Measurements from ENCODE around the gene PPP1R3D. TPM values are rescaled to one million over a fixed set of nuclear protein-coding genes. Genes with fewer than 3 reads are reported as not detected.

Gene PPP1R3D
- total RNA-seq, 1 experiment from 2014 or later, result 2.4 TPM

DNA sequence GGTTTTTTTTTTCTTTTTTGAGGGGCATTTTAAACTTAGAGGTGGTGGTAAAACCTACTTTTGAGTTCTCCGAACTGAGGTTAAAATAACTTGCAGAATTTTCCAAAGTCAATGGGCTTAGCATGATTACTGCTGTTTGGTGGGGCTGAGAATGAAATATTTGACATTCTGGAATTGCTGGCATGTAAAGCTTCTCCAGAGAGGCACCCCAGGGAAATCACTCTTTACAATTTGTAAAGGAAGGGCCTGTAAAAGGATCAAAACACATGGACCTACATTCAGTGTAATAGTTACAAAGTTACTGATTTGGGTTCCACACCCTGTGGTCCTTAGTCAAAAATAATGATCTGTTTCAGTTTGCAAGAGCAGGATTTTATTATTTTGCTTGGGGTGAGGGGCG lies 5.6 kb upstream of the PPP1R3D start:
- DNase-seq (ENCODE audit: unreplicated experiment), result no peak
- H3K4me3 Mint-ChIP-seq (ENCODE audit: unreplicated experiment), result no peak overlapping the region
- peaks cover 29% of the 10 kb centered on the region for H3K36me3 Mint-ChIP-seq (ENCODE audit: insufficient read depth, unreplicated experiment)
- ChIA-PET CTCF (interaction anchor here (0.6 to 22.6 kb wide), 8 partner anchors 8 to 313 kb away, joined by 3 to 360 read pairs (median 4); no protein-coding TSS in a partner anchor), POLR2A (interaction anchor here (1.8 kb wide), 1 partner anchor 9 kb away, joined by 6 read pairs; no protein-coding TSS in a partner anchor)
- peak overlapping the region; percentile 16 for H3K27ac Mint-ChIP-seq (ENCODE audit: low read depth, unreplicated experiment)
- TF ChIP-seq, protein P1, sequence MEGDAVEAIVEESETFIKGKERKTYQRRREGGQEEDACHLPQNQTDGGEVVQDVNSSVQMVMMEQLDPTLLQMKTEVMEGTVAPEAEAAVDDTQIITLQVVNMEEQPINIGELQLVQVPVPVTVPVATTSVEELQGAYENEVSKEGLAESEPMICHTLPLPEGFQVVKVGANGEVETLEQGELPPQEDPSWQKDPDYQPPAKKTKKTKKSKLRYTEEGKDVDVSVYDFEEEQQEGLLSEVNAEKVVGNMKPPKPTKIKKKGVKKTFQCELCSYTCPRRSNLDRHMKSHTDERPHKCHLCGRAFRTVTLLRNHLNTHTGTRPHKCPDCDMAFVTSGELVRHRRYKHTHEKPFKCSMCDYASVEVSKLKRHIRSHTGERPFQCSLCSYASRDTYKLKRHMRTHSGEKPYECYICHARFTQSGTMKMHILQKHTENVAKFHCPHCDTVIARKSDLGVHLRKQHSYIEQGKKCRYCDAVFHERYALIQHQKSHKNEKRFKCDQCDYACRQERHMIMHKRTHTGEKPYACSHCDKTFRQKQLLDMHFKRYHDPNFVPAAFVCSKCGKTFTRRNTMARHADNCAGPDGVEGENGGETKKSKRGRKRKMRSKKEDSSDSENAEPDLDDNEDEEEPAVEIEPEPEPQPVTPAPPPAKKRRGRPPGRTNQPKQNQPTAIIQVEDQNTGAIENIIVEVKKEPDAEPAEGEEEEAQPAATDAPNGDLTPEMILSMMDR (IDR thresholded peaks at IDR 0.05; ENCODE audit: unreplicated experiment), result no peak
- H3K27me3 Mint-ChIP-seq (ENCODE audit: insufficient read depth, unreplicated experiment), result no peaks in the 10 kb centered on the region
- BruUV-seq (replicated peaks), result no TSS peak
- intact Hi-C loops (cut with micrococcal nuclease), result loop anchor here (5.0 kb wide), 3 partner anchors 192 to 317 kb away; no protein-coding TSS in a partner anchor
- peaks cover 11% of the 10 kb centered on the region for H3K4me1 Mint-ChIP-seq (ENCODE audit: insufficient read depth, unreplicated experiment)
- no peaks in the 10 kb centered on the region for H3K9me3 Mint-ChIP-seq (ENCODE audit: unreplicated experiment)

DNA sequence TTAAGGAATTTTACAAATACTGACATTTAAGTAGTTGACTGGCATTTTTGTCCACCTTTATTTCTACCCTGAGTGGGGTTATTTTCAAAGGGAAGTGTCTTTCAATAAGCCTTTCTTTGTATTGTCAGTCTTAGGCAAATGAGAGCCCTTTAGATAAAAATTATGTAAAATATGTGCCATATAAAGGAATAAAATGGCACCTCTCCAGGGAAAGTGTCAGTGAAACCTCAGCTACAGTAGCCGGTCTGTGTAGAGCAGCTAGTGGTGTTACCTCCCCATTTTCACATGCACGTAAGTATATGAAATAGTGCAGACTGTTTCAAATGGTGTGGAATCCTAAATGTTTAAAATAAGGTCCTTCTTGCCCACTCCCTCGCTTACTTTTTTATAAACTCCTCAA lies 5.1 kb upstream of the PPP1R3D start:
- DNase-seq (ENCODE audit: unreplicated experiment), result no peak
- no peak overlapping the region for H3K27ac Mint-ChIP-seq (ENCODE audit: low read depth, unreplicated experiment)
- H3K27me3 Mint-ChIP-seq (ENCODE audit: insufficient read depth, unreplicated experiment), result no peaks in the 10 kb centered on the region
- POLR2A ChIA-PET, result interaction anchor here (1.8 kb wide), 1 partner anchor 9 kb away, joined by 6 read pairs; no protein-coding TSS in a partner anchor
- H3K4me3 Mint-ChIP-seq (ENCODE audit: unreplicated experiment), result no peak overlapping the region
- H3K9me3 Mint-ChIP-seq (ENCODE audit: unreplicated experiment), result no peaks in the 10 kb centered on the region
- CTCF ChIA-PET, result interaction anchor here (0.6 to 22.6 kb wide), 7 partner anchors 9 to 314 kb away, joined by 3 to 360 read pairs (median 6); no protein-coding TSS in a partner anchor
- peaks cover 29% of the 10 kb centered on the region for H3K36me3 Mint-ChIP-seq (ENCODE audit: insufficient read depth, unreplicated experiment)
- intact Hi-C loops (cut with micrococcal nuclease), result loop anchor here (5.0 kb wide), 3 partner anchors 192 to 317 kb away; no protein-coding TSS in a partner anchor
- no TSS peak for BruUV-seq (replicated peaks)
- peaks cover 11% of the 10 kb centered on the region for H3K4me1 Mint-ChIP-seq (ENCODE audit: insufficient read depth, unreplicated experiment)
- TF ChIP-seq, protein P1 (IDR thresholded peaks at IDR 0.05; ENCODE audit: unreplicated experiment), result no peak

DNA sequence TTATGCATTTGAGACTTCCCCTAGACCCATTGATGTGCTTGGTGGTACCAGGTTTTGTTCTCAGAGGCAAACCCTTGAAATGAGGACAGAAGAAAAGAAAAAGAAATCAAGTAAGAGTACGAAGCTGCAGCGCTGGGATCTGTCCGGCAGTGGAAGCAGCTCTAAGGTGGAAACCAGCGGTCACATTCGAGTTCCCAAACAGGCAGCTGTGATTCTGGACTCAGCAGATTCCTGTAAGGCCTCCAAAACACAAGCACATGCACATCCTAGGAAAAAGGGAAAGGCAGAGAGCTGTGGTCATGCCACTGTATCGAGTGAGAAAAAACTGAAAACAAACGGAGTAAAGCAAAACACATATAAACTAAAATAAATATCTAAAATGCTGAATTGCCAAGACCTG lies 4.6 kb upstream of the PPP1R3D start:
- no TSS peak for BruUV-seq (replicated peaks)
- Mint-ChIP-seq H3K36me3 (ENCODE audit: insufficient read depth, unreplicated experiment) (peaks cover 29% of the 10 kb centered on the region), H3K27ac (ENCODE audit: low read depth, unreplicated experiment) (no peak overlapping the region), H3K9me3 (ENCODE audit: unreplicated experiment) (no peaks in the 10 kb centered on the region), H3K4me1 (ENCODE audit: insufficient read depth, unreplicated experiment) (peaks cover 11% of the 10 kb centered on the region), H3K4me3 (ENCODE audit: unreplicated experiment) (no peak overlapping the region), H3K27me3 (ENCODE audit: insufficient read depth, unreplicated experiment) (no peaks in the 10 kb centered on the region)
- DNase-seq (ENCODE audit: unreplicated experiment), result no peak
- intact Hi-C loops (cut with micrococcal nuclease), result loop anchor here (5.0 kb wide), 4 partner anchors 107 to 318 kb away; no protein-coding TSS in a partner anchor
- ChIA-PET POLR2A (no interaction called here), CTCF (interaction anchor here (0.7 to 22.6 kb wide), 7 partner anchors 10 to 266 kb away, joined by 3 to 360 read pairs (median 6); no protein-coding TSS in a partner anchor)
- TF ChIP-seq, protein P1 (IDR thresholded peaks at IDR 0.05; ENCODE audit: unreplicated experiment), result no peak

DNA sequence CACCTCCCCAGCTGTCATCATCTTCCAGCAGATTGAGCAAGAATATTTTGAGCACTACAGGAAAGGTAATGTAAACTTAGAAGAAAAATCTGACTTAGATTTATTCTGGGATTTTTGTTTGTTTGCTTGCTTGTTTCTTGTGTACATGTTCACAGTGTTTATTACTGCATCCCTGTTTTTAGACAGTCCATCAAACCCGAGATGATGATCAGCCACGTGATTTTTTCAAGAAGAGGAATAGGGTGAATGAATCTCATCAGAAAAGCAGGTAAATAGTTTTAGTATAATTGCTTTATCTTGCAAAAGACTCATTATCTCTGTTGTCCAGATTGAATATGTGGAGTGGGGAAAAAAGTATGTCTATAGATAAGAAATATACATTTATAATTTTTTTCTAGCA lies 2.1 kb upstream of the PPP1R3D start:
- peaks cover 25% of the 10 kb centered on the region for H3K4me1 Mint-ChIP-seq (ENCODE audit: insufficient read depth, unreplicated experiment)
- intact Hi-C loops (cut with micrococcal nuclease), result loop anchor here (5.0 kb wide), 1 partner anchor 105 kb away; no protein-coding TSS in a partner anchor
- H3K27ac Mint-ChIP-seq (ENCODE audit: low read depth, unreplicated experiment), result no peak overlapping the region

More for the DNA sequence above, 2.1 kb upstream of the PPP1R3D start:
- Mint-ChIP-seq H3K4me3 (ENCODE audit: unreplicated experiment) (no peak overlapping the region), H3K27me3 (ENCODE audit: insufficient read depth, unreplicated experiment) (no peaks in the 10 kb centered on the region), H3K36me3 (ENCODE audit: insufficient read depth, unreplicated experiment) (peaks cover 29% of the 10 kb centered on the region), H3K9me3 (ENCODE audit: unreplicated experiment) (no peaks in the 10 kb centered on the region)
- TF ChIP-seq, protein P1 (IDR thresholded peaks at IDR 0.05; ENCODE audit: unreplicated experiment), result no peak
- CTCF ChIA-PET, result interaction anchor here (0.8 to 4.7 kb wide), 3 partner anchors 7 to 89 kb away, joined by 3 to 39 read pairs (median 15); no protein-coding TSS in a partner anchor
- no TSS peak for BruUV-seq (replicated peaks)
- POLR2A ChIA-PET, result interaction anchor here (0.7 to 3.3 kb wide), 4 partner anchors 9 to 30 kb away, joined by 5 to 45 read pairs (median 11); no protein-coding TSS in a partner anchor
- no peak for DNase-seq (ENCODE audit: unreplicated experiment)

Data from MCF 10A (cell line).